Endothelial cell of umbilical vein (primary cell): ENCODE data around the gene CCL1. TPM values are rescaled to one million over a fixed set of nuclear protein-coding genes. Genes with fewer than 3 reads are reported as not detected.

Source experiments
- BruUV-seq: library from RNA; stranded (reverse); fragments of 400-500 nt; replicated peaks from 2 replicates; lab custom pipeline; 2021; lab: Mats Ljungman, UMichigan
- CTCF ChIA-PET: fragments of 300-600, 350-600 bp; sonication (Branson Sonifier 250); formaldehyde crosslinking; loops from one replicate; lab custom pipeline; 2021; ENCODE audit warnings: antibody characterized with exemption, inconsistent platforms; lab: Charles Lee
- POLR2A ChIA-PET: fragments of 300-600, 350-600 bp; sonication (Branson Sonifier 250); formaldehyde crosslinking; loops from one replicate; lab custom pipeline; 2021; ENCODE audit warnings: antibody characterized with exemption, inconsistent platforms; lab: Charles Lee
- DNase-seq: peaks from one replicate; pipeline ENCODE4 v3.0.0-alpha.2; 2011; ENCODE audit warnings: low read depth, low spot score
- FAIRE-seq: peaks from 2 replicates; lab custom pipeline; 2011; peaks lifted over from hg19 to GRCh38; lab: Jason Lieb, UNC
- H2AFZ ChIP-seq: 2 replicates; pipeline ENCODE4 v1.6.0; 2012; ENCODE audit warnings: low read depth, low read length, control low read depth, inconsistent platforms
- H3K27ac ChIP-seq: 2 replicates; pipeline ENCODE4 v1.5.1; 2011; ENCODE audit warnings: low read depth, mild to moderate bottlenecking, control low read depth, low read length, moderate library complexity; ENCODE audit not compliant: insufficient read depth
- H3K27me3 ChIP-seq, 2 experiments: 2 replicates each; pipeline versions ENCODE4 v1.6.0 to v1.6.1; 2011; ENCODE audit warnings: low read length in 2 of 2, mixed read lengths in 1 of 2; ENCODE audit not compliant: control insufficient read depth in 2 of 2, insufficient read depth in 2 of 2
- H3K36me3 ChIP-seq, 2 experiments: 2 replicates in 1 of 2; 3 replicates in 1 of 2; pipeline ENCODE4 v1.5.1; 2011; ENCODE audit warnings: low read length in 2 of 2, mild to moderate bottlenecking in 1 of 2, moderate library complexity in 1 of 2; ENCODE audit not compliant: control insufficient read depth in 2 of 2, insufficient read depth in 2 of 2; ENCODE audit errors: extremely low read depth in 1 of 2
- H3K4me1 ChIP-seq: 3 replicates; pipeline ENCODE4 v1.5.1; 2011; ENCODE audit warnings: mild to moderate bottlenecking, low read length; ENCODE audit not compliant: control insufficient read depth, insufficient read depth; ENCODE audit errors: extremely low read depth
- H3K4me2 ChIP-seq: 2 replicates; pipeline ENCODE4 v1.6.1; 2011; ENCODE audit warnings: low read length, control low read depth, mixed read lengths; ENCODE audit not compliant: insufficient read depth
- H3K4me3 ChIP-seq, 3 experiments: fragments of 200-600 bp in 1 of 3; sonication (generic), shearing (Covaris generic) in 1 of 3; replicated peaks in 1 of 3; 2 replicates each; pipeline ENCODE4 v1.5.1; 2011 to 2016; ENCODE audit warnings: control low read depth in 3 of 3, low read length in 3 of 3, mild to moderate bottlenecking in 2 of 3, inconsistent platforms in 1 of 3, low read depth in 1 of 3, moderate library complexity in 1 of 3; ENCODE audit not compliant: insufficient read depth in 1 of 3
- H3K79me2 ChIP-seq: 2 replicates; pipeline ENCODE4 v1.6.0; 2012; ENCODE audit warnings: low read length, inconsistent platforms; ENCODE audit not compliant: control insufficient read depth, insufficient read depth
- H3K9ac ChIP-seq: replicated peaks from 2 replicates; pipeline ENCODE3; 2011; ENCODE audit warnings: low read length, control low read depth; ENCODE audit not compliant: insufficient read depth; ENCODE audit errors: extremely low read depth
- H3K9me1 ChIP-seq: replicated peaks from 3 replicates; pipeline ENCODE4 v1.6.0; 2011; ENCODE audit warnings: mild to moderate bottlenecking, low read length; ENCODE audit not compliant: control insufficient read depth, insufficient read depth; ENCODE audit errors: extremely low read depth
- H3K9me3 ChIP-seq: replicated peaks from 2 replicates; pipeline ENCODE4 v1.5.1; 2012; ENCODE audit warnings: low read length, inconsistent platforms; ENCODE audit not compliant: control insufficient read depth, insufficient read depth
- H4K20me1 ChIP-seq: replicated peaks from 2 replicates; pipeline ENCODE3; 2011; ENCODE audit warnings: mild to moderate bottlenecking, low read length; ENCODE audit not compliant: control insufficient read depth, insufficient read depth; ENCODE audit errors: extremely low read depth
- CTCF ChIP-seq, 2 donors: IDR thresholded peaks; 1 replicate in 1 of 2; 2 replicates in 1 of 2; pipeline ENCODE4 v1.5.1; 2011; ENCODE audit warnings: low read length in 2 of 2, mild to moderate bottlenecking in 2 of 2, moderate library complexity in 2 of 2, control low read depth in 1 of 2, inconsistent platforms in 1 of 2, low read depth in 1 of 2; ENCODE audit not compliant: insufficient read depth in 1 of 2; ENCODE audit errors: extremely low read depth in 1 of 2
- EZH2 ChIP-seq: IDR thresholded peaks from 2 replicates; pipeline ENCODE4 v1.6.1; 2012; ENCODE audit warnings: borderline replicate concordance, low read depth, mild to moderate bottlenecking, moderate library complexity, low read length, inconsistent platforms; ENCODE audit not compliant: severe bottlenecking
- FOS ChIP-seq: IDR thresholded peaks from 2 replicates; pipeline ENCODE4 v1.6.1; 2011; ENCODE audit warnings: mild to moderate bottlenecking, low read length, moderate library complexity, borderline replicate concordance; ENCODE audit not compliant: insufficient read depth
- GATA2 ChIP-seq: IDR thresholded peaks from 2 replicates; pipeline ENCODE4 v1.7.0; 2011; ENCODE audit warnings: low read depth, mild to moderate bottlenecking, moderate library complexity, mixed read lengths, low read length; ENCODE audit not compliant: insufficient read length, insufficient read depth
- JUN ChIP-seq: IDR thresholded peaks from 2 replicates; pipeline ENCODE4 v1.6.1; 2011; ENCODE audit warnings: borderline replicate concordance, low read depth; ENCODE audit not compliant: insufficient read length, insufficient read depth
- MAX ChIP-seq: IDR thresholded peaks from 2 replicates; pipeline ENCODE4 v1.6.1; 2011; ENCODE audit not compliant: insufficient read depth, insufficient read length
- MYC ChIP-seq: IDR thresholded peaks from one replicate; pipeline ENCODE4 v1.6.1; 2011; ENCODE audit warnings: mild to moderate bottlenecking, low read depth, low read length
- POLR2A ChIP-seq: IDR thresholded peaks from 2 replicates; pipeline ENCODE4 v1.6.1; 2012; ENCODE audit warnings: low read depth, mild to moderate bottlenecking, control low read depth, low read length
- POLR2AphosphoS5 ChIP-seq: IDR thresholded peaks from 2 replicates; pipeline ENCODE4 v1.6.1; 2012; ENCODE audit warnings: low read depth, mild to moderate bottlenecking, control low read depth, low read length, moderate library complexity; ENCODE audit not compliant: insufficient read depth
- dilution Hi-C: fragments of 300-500 bp; cut with MboI; formaldehyde crosslinking; loops from one replicate; pipeline ENCODE4 v1.15.0; 2019; ENCODE audit warnings: low sequenced_read_pairs; ENCODE audit not compliant: extremely low pct_ligation_motif_present
- intact Hi-C: fragments of 100-400 bp; cut with micrococcal nuclease; formaldehyde crosslinking; loops from one replicate; pipeline ENCODE4 v1.10.0; 2022
- polyA plus RNA-seq, 4 experiments: library from polyadenylated mRNA; depleted of rRNA in 3 of 4; stranded (reverse) in 3 of 4; unstranded in 1 of 4; fragments of >200 nt; gene quantifications; 2 replicates each; pipeline versions ENCODE4 v1.2.1 to v1.2.3, GENCODE V29; 2011 to 2012; ENCODE audit warnings: missing spikeins in 1 of 4
- total RNA-seq: library from RNA; stranded (reverse); gene quantifications from 2 replicates; pipeline ENCODE4 v1.2.3, GENCODE V29; 2021

Gene CCL1
- total and polyA plus RNA-seq, 2 donors (not counting 3 experiments of a cell fraction or from before 2014, with no cell fraction given), result not detected

GRCh38 chr17:34393401-34393800, 30.4 kb upstream of the CCL1 start:
- H2AFZ ChIP-seq, result no peak overlapping the region
- no peaks in the 10 kb centered on the region for H4K20me1 ChIP-seq
- H3K9me1 ChIP-seq, result no peaks in the 10 kb centered on the region
- H3K27ac ChIP-seq, result no peak overlapping the region
- POLR2A ChIA-PET, result no interaction called here
- H3K36me3 ChIP-seq, result no peaks in the 10 kb centered on the region
- H3K9me3 ChIP-seq, result no peaks in the 10 kb centered on the region
- H3K27me3 ChIP-seq, result peaks cover 8 to 12% of the 10 kb centered on the region in 2 experiments
- H3K9ac ChIP-seq, result no peak overlapping the region
- TF ChIP-seq FOS (no peak), EZH2 (no peak), JUN (no peak)
- no peaks in the 10 kb centered on the region for H3K79me2 ChIP-seq
- H3K4me1 ChIP-seq, result no peaks in the 10 kb centered on the region
- CTCF ChIA-PET, result interaction anchor here (1.7 kb wide), 1 partner anchor 25 kb away, joined by 4 read pairs; no protein-coding TSS in a partner anchor
- DNase-seq (no peak), FAIRE-seq (no peak)
- no peak overlapping the region for H3K4me3 ChIP-seq
- dilution Hi-C loops, result no loop called here
- BruUV-seq, result no TSS peak
- no peak overlapping the region for H3K4me2 ChIP-seq
- intact Hi-C loops, result no loop called here

- Histone ChIP-seq H2AFZ (no peak overlapping the region), H3K36me3 (no peaks in the 10 kb centered on the region), H3K79me2 (no peaks in the 10 kb centered on the region), H3K27ac (no peak overlapping the region), H3K9ac (no peak overlapping the region), H3K4me3 (no peak overlapping the region), H3K27me3 (peaks cover 3 to 8% of the 10 kb centered on the region in 2 experiments), H3K9me1 (no peaks in the 10 kb centered on the region), H3K4me2 (no peak overlapping the region), H3K4me1 (peaks cover 18% of the 10 kb centered on the region), H3K9me3 (no peaks in the 10 kb centered on the region), H4K20me1 (no peaks in the 10 kb centered on the region)
- dilution Hi-C loops (no loop called here), intact Hi-C loops (no loop called here)
- DNase-seq (no peak), FAIRE-seq (no peak)
- ChIA-PET POLR2A (no interaction called here), CTCF (interaction anchor here (1.3 to 1.6 kb wide), 2 partner anchors 9 to 30 kb away, joined by 3 to 4 read pairs; no protein-coding TSS in a partner anchor)
- TF ChIP-seq EZH2, result no peak
- TF ChIP-seq CTCF (IDR thresholded peaks at IDR 0.05; ENCODE audit: extremely low read depth in 1 of 2, insufficient read depth in 1 of 2, low read depth in 1 of 2, low read length in 2 of 2), result no peak
- no peak for TF ChIP-seq POLR2A
- no peak for TF ChIP-seq FOS
- TF ChIP-seq JUN, result no peak
- no peak for TF ChIP-seq MAX
- no peak for TF ChIP-seq POLR2AphosphoS5
- TF ChIP-seq MYC, result no peak
- no peak for TF ChIP-seq GATA2
- no TSS peak for BruUV-seq
Observed at GRCh38 chr17:34391241-34391640, 28.2 kb upstream of the CCL1 start.
